Left renal cortex interstitium (tissue), 4 donors: ENCODE data around the gene TMEM54. TPM values are rescaled to one million over a fixed set of nuclear protein-coding genes. Genes with fewer than 3 reads are reported as not detected.
"Not testable (repeated sequence)": the region's sequence is repeated elsewhere in the genome, so short reads cannot be mapped to it uniquely, and the experiment has no call there.

ENCODE experiments used
- DNase-seq, 4 donors: peaks; one replicate each; pipeline ENCODE4 v3.0.0-alpha.2; 2013; ENCODE audit warnings: low read depth in 4 of 4, low spot score in 2 of 4, missing footprints in 1 of 4
- polyA plus RNA-seq, 4 donors: library from polyadenylated mRNA; unstranded; fragments of 120-200 nt; gene quantifications; one replicate each; pipeline ENCODE4 v1.2.1, GENCODE V29; 2013; ENCODE audit not compliant: insufficient read length in 4 of 4

Gene TMEM54
- polyA plus RNA-seq, 4 donors, result 5.5 to 13.1 (median 10.4) TPM

DNA sequence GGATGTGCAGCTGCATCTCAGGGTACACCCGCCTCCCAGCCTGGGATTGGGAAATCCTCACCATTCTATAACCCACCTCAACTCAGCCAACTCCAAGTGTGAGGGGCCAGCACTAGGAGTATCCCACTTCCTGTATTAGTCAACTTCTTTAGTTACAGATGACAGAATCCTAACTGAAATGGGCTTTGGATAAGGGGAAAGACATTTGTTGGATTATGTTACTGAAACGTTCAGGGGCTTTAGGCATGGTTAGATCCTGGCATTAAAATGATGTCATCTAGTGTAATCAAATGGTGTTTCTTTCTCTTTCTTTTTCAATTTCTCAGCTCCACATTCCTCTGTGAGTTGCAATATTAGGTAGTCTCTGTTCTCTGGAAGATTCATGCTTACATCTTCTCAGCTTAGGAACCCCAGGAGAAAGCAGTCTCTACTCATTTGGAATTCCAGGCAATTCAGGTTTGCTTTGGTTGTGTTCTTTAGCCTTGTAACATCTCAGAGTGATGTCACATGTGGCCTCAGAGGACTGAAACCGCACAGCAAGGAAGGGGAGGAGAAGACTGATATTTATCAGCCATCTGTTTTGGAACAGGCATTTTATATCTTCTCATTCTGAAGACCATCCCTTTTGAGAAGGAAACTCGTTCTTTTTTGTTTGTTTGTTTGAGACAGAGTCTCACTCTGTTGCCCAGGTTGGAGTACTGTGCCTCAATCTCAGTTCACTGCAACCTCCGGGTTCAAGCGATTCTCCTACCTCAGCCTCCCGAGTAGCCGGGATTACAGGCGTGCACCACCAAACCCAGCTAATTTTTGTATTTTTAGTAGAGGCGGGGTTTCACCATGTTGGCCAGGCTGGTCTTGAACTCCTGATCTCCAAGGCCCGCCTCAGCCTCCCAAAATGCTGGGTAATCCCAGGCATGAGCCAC is 18.9 kb upstream of the TMEM54 start:
- DNase-seq, result no peak

DNA sequence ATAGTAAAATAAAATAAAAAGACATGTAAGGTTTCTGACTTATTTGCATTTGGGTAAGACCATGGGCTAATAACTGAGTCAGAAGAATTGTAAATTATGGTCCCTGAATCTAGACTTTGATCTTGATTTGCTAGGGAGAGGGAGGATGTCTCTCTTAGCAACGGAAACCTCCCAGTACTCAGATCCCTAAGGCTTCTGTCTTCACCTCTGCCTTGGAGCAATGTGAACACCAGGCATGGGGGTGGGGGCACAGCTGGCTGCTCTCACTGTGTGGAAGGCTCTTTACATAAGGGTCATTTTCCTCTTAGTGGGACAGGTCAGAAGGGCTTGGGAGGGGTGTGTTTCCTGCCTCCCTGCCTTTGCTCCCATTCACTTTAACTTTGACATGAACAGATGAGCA is 17.0 kb upstream of the TMEM54 start:
- no peak for DNase-seq

DNA sequence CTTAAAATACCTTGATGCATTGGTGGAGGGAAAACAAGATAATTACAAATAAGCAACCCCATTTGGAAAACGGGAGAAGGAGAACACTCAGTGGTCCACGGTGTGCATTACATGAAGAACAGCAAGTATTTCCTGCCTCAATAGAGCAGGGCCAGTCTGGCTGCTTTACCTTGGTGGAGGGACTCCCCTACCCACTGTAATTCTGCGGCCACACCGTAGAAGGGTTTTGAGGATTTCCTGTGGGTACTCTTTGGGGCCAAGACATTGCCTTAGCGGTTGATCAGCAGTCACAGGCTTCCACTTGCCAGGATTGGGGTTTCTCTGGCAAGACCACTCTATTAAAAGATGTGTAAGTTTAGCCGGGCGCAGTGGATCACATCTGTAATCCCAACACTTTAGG is 16.3 kb upstream of the TMEM54 start:
- DNase-seq, result no peak

DNA sequence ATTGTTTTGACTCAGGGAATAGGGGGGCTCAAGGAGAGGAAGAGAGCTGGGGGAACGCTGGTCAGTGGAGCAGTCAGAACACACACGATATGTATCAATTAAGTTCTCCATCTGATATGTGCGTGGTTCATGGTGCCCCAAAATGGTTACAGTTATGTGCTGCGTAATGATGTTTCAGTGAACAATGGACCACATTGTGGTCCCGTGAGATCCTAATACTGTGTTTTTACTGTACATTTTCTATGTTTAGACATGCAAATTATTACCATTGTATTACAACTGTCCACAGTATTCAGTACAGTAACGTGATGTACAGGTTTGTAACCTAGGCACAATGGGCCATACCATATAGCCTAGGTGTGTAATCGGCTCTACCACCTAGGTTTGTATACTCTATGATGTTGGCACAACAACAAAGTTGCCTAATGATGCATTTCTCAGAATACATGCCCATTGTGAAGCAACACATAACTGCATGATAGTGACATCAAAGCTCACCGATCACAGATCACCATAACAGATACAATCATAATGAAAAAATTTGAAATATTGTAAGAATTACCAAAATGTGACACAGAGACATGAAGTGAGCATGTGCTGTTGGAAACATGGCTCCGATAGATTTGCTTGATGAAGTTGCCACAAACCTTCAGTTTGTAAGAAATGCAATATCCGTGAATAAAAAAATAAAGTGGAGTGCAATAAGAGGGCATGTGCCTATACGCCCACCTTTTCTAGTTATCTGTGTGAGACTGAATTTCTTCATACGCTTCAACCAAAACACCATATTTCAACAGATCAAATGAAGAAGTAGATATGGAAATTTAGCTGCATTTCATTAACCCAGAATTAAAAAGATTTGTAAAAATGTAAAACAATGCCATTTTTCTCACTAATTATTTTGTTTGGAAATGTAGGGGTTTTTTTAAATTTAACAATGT is 14.8 kb upstream of the TMEM54 start:
- no peak for DNase-seq

DNA sequence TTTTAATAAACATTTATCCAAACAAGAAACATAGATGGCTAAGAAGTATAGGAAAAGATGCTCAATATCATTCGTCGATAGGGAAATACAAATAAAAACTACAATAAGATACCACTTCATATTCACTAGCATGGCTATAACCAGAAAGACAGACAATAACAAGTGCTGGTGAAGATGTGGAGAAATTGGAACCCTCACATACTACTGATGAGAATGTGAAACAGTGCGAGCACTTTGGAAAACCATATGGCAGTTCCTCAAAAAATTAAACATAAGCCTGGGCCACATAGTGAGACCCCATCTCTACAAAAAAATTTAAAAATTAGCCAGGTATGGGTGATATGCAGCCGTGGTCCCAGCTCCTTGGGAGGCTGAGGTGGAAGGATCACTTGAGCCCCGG is 9.1 kb upstream of the TMEM54 start:
- DNase-seq, result no peak

DNA sequence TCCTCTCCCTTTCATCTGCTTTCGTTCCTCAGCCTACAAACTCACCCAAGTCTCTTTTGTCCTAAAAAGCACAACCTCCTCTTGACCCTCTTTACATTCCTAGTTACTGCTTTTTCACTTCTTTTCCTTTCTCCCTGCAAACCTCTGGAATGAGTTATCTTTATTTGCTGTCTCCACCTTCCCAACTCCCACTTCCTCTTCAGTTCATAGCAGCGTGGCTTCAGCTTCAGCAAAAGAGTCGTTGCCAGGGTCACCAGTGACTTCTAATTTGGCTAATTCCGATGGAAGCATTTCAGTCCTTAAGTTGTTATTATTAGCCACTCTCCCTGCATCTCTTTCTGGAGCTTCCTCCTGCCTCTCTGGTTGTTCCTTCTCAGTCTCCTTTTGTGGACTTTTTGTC is 6.2 kb upstream of the TMEM54 start:
- no peak for DNase-seq

DNA sequence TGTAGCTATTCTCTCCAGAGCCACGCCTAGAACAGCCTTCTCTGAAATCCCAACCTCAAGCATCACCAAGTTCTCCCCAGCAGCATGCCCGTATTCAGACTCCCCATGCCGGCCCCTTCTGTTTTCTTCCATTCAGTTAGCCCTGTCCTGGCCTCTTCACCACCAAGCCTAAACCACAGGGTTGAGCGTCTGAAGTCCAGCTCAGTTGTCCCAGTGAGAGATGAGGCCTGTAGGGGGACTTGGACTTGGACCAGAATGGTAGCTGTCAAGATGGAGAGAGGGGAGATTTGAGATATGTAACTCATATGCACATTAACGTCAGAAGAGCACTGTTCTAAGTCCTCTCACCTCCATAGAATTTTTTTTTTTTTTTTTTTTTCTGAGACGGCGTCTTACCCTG is 5.5 kb upstream of the TMEM54 start:
- DNase-seq, result no peak

DNA sequence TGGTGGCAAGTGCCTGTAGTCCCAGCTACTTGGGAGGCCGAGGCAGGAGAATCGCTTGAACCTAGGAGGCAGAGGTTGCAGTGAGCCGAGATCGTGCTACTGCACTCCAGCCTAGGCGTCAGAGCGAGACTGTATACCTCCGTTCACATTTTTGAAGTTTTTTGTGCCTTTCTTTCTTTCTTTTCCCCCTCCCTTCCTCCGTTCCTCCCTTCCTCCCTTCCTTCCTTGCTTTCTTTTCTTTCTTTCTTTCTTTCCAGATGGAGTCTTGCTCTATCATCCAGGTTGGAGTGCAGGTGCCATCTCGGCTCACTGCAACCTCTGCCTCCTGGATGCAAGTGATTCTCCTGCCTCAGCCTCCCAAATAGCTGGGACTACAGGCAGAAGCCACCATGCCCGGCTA is 4.4 kb upstream of the TMEM54 start:
- DNase-seq, result not testable (repeated sequence)

DNA sequence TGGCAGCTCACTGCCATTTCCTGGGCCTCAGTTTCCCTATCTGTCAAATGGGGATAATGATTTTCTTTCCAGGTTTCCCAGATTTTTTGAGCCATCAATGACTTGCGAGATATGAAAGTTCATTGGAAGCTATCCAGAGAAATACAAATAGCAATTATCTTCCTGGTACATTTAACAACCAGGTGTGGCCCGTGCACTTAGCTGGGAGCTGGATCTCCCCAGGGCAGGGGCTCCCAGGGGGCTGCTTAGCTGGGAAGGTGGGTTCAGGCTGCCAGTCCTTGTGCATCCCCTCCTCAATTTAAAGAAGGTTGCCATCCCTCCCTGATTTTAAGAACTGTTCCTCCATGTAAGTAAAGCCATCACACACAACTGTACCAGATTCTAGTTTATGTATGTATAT is 3.6 kb upstream of the TMEM54 start:
- DNase-seq, result no peak

DNA sequence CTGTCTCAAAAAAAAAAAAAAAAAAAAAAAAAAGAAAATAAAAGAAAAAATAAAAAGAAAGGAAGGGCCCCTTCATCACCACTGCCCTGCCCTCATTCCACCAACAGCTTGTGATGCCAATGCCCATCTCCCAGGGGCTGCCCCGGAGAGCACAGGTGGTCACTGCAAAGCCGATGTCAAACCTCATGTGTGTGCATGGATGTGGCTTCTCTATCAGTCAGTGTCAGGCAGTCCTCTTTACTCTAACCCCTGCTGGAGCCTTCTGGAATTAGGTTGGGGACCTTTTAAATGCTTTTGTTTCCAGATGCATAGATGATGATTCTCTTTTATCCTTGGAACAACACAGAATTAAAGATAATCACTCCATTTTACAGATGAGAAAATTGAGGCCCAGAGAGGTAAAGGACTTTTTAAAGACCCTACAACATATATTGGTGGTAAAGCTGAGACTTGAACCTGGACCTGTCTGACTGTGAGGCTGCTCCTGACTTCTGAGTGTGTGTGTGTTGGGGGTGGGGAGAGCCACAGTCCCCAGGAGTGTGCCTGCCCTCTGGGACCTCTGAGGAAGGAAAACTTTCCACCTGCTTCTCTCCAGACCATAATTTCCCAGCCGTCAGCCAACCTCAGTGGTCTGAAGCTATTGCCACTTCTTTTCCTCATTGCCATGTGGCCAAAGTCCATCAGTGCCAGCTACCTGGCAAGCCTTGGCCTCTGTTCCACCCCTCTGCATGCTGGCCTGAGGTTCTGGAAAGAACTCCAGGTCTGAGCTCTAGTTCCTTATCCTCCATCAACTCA is 3.0 kb upstream of the TMEM54 start:
- no peak for DNase-seq

DNA sequence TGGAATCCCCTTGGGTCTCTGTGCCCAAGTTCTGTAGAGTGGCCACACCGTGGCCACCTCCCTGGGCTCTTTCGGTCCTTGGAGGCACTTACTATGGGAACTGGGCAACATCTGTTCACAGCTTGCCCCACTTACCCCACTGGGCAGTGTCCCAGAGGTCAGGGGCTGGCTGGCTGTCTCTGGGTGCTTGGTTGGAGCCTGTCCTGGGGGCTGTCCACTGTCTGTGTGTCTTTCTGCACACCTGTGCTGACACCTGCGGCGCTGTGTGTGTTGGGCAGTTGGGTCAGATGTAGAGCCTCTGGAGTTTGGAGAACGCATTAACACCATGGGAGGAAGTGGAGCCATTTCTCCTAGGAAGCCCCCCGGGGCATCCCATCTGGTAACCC is 1.3 kb upstream of the TMEM54 start:
- no peak for DNase-seq

DNA sequence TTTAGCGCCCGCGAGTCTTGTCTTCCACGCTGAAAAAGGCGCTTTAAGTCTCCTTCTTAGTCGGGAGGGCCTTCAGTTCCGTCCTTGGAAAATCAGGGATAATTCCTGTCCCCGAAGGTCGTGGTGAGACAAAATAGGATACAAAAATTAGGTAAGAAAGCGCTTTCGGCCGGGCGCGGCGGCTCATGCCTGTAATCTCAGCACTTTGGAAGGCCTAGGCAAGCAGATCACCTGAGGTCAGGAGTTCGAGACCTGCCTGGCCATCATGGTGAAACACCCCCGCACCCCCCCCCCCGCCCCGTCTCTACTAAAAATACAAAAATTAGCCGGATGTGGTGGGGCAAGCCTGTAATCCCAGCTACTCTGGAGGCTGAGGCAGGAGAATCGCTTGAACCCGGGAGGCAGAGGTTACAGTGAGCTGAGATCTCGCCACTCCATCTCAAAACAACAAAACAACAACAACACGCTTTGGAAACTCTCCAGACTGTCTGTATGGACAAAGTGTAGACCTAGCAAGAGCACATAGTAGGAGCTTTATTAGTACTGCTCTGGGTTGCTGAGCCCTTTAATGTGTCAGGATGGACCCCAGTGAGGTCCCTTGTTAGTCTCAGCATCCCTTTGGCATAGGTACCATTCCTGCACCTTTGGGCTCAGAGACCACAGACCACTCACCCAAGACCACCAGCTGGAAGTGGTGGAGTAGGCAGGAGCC is 790 bp upstream of the TMEM54 start:
- no peak for DNase-seq

DNA sequence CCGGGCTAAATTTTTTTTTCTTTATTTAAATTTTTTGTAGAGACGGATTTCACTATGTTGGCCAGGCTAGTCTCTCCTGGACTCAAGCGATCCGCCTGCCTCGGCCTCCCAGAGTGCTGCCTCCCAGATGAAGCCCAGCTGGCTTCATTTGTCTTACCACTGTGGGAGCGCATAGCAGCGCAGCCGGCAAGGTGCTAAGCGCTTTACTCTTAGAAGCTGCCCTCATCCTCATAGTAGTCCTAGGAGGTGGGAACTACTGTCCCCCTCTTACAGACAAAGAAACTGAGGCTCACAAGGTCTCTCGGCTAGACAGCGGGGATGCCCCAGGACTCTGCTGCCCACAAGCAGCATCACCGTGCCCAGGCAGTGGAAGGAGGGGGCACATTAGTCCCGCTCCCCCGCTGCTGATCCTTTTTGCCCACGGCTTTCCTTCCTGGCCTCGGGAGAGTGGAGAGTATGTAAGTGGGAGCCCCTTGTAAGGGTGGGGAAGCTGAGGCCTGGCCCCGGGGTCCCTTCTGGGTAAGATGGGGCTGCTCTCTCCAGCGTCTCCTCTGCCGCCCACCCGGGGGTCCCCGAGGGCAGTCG is 726 bp downstream of the TMEM54 start:
- no peak for DNase-seq

DNA sequence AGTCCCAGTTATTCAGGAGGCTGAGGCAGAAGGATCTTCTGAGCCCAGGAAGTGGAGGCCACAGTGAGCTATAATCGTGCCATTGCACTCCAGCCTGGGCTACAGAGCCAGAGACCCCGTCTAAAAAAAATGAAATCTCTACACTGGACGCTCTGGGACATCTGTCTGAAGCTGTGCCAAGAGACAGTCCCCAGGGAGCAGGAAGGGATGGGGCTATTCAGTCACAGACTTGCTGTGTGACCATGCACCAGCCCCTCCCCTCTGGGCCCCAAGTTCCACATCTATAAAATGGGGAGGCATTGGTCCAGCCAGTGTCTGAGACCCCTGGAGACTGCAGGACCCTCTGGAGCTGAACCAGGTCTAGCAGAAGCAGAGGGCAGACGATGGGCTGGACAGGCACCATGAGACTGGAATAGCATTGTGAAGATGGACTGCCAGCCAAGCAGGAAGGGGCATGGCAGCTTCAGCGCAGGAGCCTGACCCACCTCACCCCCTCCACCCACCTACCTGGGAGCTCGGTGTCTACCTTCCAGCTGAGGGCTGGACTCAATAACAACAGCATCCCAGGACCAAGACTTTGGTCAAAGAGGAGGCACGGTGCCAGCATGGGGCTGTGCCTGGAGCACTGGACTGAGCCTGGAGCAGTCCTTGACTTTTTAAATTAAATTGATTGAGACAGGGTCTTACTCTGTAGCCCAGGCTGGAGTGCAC is 1.4 kb downstream of the TMEM54 start:
- DNase-seq, result no peak

DNA sequence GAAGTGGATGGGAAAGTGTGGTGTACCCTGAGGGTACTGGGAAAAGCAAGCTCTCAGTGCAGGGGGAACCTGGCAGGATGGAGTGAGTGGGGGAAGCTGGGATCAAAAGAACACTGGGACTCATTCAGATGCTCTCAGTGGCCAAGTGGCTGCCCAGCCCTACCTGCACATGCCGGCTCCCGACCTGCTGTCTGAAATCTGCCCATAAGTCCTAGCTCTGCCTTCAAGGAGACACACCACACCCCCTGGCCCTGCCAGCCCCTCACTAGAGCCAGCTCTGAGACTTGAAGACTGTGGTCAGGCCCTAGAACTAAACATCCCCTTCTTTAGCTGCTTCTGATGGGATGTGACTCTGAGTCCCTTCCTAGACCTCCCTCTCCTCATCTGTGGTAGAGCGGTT is 2.2 kb downstream of the TMEM54 start:
- no peak for DNase-seq

DNA sequence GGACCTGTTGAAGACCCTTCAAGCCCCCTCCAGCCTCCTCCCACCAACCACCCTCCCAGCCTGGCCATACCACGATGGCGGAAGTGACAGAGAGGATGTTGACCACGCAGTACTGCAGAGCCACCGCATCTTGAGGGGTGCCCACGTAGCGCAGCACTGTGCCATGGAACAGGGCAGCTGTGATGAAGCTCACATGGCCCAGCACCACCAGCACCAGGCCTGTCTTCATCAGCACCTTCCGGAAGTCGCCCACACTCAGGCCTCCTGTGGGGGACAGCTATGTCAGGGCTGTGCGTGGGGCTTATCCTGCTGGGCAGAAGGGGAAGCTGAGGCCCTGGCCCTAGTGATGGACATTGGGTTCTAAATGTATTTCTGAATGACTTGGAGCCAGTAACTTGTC is 3.1 kb downstream of the TMEM54 start:
- DNase-seq, result no peak

DNA sequence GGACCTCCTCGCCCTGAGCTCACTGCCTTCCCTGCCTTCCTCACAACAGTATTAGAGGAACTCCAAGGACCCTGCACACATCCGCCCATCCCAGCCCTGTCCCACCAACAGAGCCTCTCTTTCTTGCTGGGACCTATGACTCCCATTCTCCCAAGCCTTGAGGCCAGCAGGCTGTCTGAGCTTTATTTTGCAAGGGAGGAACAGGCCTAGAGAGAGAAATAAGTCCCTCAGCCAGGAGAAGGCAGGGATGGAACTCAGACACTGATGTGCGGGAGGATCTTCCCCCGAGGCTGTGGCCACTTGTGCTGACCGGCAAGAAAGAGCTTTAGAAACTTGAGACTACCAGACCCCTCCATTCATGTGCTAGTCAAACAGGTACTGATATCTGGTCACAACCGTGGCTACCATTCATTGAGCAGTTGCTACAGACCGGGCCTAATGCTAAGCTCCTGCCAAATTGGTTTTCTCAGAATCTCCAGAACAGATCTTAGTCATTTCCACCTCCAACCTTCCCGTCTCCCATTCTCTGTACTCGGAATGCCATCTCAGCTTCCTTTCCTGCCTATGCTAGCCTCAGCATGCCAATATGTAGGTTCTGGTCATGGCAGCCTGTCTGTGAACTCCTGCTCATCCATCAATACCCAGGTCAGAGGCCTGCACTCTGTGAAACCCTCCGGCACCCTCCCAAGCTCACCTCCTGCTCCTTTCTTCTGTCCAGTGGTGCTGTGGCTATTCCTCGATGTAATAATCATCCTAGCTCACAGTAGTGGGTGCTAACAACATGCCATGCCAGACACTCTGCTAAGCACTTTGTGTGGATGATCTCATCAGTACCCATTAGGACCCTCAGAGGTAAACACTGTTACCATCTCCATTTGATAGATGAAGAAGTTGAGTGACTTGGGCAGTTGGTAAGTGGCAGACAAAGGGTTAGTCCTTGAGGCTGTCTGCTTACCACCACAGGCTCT is 3.8 kb downstream of the TMEM54 start:
- no peak for DNase-seq

DNA sequence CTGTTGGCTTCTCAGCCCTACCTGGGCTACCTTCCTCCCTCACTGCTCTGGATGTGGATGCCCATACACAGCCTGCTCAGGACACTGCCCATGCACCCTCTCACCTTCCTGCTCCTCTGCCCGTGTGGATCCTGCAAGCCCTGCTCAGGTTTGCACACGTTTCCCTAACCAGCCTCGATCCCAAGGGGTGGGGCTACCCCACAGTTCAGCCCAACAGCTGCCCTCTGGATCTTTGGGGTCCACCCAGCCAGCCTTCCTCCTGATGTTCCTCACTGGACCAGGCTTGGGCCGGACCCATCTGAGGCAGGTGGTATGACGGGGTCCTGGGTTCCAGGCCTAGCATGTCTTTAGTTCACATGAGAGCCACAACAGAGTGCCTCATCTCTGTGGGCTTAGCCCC is 4.7 kb downstream of the TMEM54 start:
- DNase-seq, result no peak
